Midbrain (tissue), 1 donor: ENCODE data around the gene KRTAP15-1.

Experiments used
- DNase-seq: peaks from one replicate; lab custom pipeline; 2025; lab: John Stamatoyannopoulos, UW

Gene KRTAP15-1, protein sequence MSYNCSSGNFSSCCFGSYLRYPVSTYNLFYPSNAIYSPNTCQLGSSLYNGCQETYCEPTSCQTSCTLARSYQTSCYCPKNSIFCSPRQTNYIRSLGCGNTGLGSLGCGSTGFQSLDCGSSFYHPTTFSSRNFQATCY

GRCh38 chr21:30439975-30440374 is at the start of gene KRTAP15-1:
Gene KRTAP15-1 (plus strand): TSS chr21:30440275. CDS start chr21:30440328, 53 bp downstream.
- no peak for DNase-seq

DNA sequence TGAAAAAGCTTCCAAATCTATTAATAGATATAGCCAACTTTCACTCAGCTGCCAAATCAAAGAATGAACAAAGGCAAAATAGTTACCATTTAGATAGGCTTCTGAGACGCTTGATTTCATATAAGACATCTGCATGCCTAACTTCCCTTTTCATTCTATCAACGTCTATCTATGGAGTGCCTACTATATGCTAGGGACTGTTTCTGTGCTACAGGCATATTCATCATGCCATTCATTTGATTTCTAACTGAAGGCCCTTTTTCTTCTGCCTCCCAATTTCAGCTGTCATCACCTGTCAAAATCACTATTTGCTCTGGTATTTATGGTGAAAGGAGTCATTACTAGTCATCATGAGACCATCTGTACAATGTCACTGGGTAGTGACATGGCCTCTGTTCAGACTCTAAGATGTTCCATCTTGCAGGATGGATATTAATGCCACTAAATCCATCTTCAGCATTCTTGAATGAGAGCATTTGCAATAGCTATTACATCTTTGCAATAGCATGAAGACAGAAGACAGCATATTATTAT is 48.5 kb upstream of the KRTAP15-1 start:
- no peak for DNase-seq

DNA sequence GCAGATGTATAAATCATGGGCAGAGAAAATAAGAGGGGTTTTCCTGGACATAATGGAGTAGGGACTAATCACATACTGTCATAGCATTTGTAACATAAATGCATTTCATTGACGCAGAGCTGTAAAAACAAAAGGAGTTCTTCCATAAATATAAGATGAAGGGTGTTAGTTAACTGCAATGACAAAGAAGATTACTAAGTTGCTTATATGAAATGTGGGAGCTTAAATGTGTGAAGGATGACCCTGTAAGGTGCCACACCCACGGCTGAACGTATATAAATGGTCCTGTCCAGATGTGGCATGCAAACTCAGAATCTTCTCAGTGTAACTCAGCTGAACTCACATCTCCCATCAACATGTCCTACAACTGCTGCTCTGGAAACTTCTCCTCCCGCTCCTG is 44.3 kb upstream of the KRTAP15-1 start, which contains the start of gene KRTAP13-1:
TSS of gene KRTAP13-1 (plus strand) at position 301 of the 400 bp plus-strand sequence. CDS start at position 357, 56 bp downstream.
- DNase-seq: no peak

DNA sequence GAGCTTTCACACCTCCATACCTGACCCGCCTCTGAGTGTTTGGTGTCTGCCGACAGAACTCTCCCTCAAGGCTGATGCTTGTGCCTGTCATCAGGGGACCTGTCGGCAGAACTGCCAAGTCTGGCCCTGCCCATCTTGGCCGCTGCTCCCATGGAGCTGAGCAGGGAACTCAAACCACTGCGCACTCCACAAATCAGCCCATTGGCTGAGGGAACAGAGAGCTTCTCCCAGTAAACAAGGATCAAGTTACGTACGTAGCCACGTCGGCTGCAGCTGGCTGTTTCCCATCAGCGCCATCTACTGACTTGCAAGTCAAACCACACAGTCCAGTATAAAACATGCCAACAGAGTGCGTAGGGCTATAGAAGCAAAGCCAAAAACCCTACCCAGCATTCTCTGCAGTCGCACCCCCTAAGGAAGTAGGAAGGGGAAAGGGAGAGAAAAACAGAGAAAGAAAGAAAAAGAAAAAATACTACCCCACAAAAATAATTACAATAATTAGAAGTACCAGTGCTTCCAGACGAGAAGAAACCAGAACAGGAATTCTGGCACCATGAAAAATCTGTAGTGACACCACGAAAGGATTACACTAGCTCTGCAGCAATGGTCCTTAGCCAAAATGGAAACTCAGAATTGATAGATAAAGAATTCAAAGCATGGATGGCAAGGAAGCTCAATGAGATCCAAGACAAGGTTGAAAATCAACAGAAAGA is 31.1 kb upstream of the KRTAP15-1 start:
- DNase-seq: no peak

GRCh38 chr21:30415993-30416392 is 24.1 kb upstream of the KRTAP15-1 start:
- no peak for DNase-seq

DNA sequence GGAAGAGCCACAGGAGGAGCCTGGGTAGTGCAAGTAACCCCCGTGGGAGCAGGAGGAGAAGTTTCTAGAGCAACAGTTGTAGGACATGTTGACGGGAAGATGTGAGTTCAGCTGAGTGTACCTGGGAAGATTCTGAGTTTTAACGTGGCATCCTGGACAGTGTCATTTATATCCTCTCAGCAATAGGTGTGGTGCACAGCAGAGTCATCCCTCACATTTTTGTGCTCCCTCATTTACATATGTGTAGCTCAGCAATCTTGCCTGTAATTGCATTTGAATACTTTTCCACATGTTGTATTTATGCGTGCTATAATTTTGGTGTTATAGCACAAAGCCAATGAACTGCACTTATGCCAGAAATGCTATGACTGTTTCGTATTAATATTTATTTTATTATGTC is 14.2 kb upstream of the KRTAP15-1 start, which contains the start of gene KRTAP13-3:
TSS of gene KRTAP13-3 (minus strand) at position 101 of the 400 bp plus-strand sequence. CDS start at position 87, 14 bp downstream.
- no peak for DNase-seq

GRCh38 chr21:30426731-30427130 is 13.3 kb upstream of the KRTAP15-1 start:
- DNase-seq: no peak

GRCh38 chr21:30430170-30430655 is 9.9 kb upstream of the KRTAP15-1 start, which contains the start of gene KRTAP13-4:
Gene KRTAP13-4 (plus strand): TSS chr21:30430220. CDS start chr21:30430276, 56 bp downstream.
- no peak for DNase-seq

GRCh38 chr21:30434033-30434631 is 5.9 kb upstream of the KRTAP15-1 start:
- peak; percentile 0 for DNase-seq

DNA sequence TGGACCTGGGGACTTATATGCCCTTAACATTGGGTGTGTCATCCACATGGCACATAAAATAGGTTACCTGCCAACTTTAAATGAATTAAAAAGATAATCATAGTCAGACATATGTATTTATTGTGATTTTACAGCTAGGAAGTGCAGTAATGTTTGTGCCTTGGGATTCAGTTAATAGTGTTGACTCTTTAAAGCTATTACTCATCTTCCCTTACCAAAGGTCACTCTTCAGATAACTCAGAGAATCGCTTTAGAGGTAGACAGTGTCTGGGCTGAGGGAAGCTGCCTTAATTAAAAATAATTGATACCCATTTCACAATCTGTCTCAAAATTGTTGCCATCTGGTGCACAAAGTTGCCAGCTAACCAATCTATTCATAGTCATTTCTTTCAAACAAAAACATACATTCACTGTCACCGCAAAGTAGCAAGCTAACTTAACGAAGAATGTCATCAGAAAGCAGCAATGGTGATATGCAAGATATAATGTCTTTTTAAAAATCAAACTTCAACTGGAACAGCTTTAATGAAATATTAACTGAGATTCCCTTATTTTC is 3.0 kb upstream of the KRTAP15-1 start:
- no peak for DNase-seq

DNA sequence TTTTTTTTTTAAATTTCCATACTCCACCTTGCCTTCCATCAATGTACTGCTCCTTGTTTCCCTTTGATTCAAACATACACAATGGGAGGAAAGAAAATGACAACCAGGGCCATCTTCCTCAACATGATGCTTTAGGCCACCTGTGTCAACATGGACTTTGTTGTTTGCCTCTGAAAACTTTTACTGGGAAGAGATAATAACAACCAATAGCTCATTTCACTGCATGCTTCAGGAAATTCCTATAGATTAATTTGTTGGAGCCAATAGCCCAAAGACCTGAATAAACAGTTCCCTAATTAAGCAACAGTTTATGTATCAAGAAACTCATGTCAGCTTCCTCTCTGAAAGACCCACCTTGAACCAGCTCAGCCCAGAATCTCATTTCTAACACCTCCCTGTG is 3.2 kb downstream of the KRTAP15-1 start:
- no peak for DNase-seq

GRCh38 chr21:30444204-30444603 is 4.1 kb downstream of the KRTAP15-1 start:
- DNase-seq: no peak

DNA sequence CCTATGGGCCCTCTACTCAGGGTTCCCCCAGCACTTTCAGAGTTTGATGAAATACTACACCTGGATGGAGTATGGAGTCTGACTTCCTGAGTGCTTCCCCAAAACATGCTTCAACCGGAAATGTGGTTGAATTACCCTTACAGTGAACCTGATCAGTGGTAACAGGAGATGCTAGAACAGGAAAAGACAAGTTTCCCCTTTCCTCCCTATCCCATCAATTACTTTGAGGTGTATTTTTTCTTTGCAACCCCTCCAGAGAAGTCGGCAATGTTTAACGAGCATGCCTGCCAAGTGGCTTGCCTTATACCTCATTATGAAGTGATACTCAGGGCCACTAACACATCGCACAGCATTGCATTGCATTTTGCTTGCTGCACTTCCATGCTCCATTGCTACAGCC is 7.0 kb downstream of the KRTAP15-1 start:
- DNase-seq: no peak

DNA sequence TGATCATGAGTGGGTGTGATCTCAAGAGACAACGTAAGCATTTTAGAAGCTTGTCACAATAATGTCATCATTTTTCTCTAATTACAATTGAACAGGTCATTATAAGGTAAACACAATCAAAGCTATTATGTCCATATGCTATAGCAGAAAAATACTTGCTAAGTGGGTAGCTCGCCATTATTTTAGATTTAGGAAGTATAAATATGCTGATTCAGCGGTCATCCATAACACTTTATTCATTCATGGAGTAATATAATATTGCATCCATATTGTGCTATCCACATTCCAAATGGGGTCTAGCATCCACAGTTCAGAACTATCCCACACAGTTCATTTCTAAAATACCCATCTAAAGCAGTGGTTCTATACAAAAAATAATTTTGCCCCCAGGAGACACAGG is 8.4 kb downstream of the KRTAP15-1 start:
- no peak for DNase-seq

- no peak for DNase-seq
Observed at GRCh38 chr21:30463713-30464112, 23.6 kb downstream of the KRTAP15-1 start.

GRCh38 chr21:30468900-30469714 is 29.0 kb downstream of the KRTAP15-1 start:
- DNase-seq: no peak

- DNase-seq: no peak
Observed at GRCh38 chr21:30478004-30478403, 37.9 kb downstream of the KRTAP15-1 start.

DNA sequence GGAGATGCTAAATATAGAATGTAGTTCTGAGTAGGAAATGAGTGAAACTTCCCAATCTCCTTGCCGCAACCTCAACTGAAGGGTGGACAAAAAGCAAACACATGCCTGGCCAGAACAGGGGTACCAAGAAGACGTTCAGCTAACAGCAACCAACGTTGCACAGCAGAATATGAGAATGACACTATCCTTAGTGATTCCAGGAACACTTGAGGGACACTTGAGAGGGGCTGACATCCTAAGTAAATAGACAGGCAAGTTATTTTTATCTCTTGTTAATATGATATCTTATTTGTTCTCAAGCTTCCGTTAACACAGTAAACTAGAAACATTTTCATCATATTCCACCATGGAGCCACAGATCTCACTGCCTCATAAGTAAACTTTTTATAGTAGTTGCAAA is 39.2 kb downstream of the KRTAP15-1 start:
- no peak for DNase-seq

- DNase-seq: no peak
Observed at GRCh38 chr21:30480145-30480544, 40.1 kb downstream of the KRTAP15-1 start, which contains the start of gene KRTAP19-1. Gene KRTAP19-1 (minus strand): TSS chr21:30480367. CDS start chr21:30480317, 50 bp downstream.

DNA sequence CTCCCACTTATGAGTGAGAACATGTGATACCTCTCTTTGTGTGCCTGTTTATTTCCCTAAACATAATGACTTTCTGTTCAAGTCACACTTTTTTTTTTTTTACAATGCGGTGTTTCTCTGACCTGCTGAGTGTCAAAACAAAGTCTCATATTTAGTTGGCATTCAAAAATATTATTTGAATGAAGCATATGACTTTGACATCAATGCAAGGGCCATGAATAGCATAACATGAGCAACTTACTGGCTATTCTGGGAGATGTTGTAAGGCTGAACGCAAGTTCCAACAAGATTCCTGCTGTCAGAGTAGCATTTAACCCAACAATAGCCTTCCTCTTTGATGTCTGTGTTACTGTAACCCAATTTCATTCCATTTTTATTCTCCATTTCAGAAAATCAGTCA is 42.1 kb downstream of the KRTAP15-1 start:
- no peak for DNase-seq

DNA sequence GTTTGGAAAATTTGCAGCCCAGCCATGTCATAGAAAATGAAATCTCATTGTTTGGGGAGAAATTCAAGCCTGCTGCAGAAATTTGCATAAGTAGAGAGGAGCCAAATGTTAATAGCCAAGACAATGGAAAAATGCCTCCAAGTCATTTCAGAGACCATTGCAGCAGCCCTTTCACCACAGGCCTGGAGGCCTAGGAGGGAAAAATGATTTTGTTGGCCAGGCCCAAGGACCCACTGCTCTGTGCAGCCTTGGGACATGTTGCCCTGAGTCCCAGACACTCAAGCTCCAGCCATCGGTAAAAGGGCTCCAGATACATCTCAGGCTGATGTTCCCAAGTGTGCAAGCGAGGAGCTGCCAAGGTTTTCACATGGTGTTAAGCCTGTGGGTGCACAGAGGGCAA is 46.1 kb downstream of the KRTAP15-1 start:
- DNase-seq: no peak
